Right lobe of liver (tissue), 4 donors: ENCODE measurements around the gene TTBK2.

ENCODE experiments used
- POLR2A ChIP-seq: fragments of 450-650 bp; IDR thresholded peaks from one replicate; pipeline ENCODE4 v1.6.1; 2017; ENCODE audit warnings: antibody characterized with exemption, mild to moderate bottlenecking
- TF ChIP-seq, protein P1 (sequence below), 4 donors: fragments of 200-600 bp in 3 of 4; fragments of 450-650 bp in 1 of 4; IDR thresholded peaks; one replicate each; pipeline versions ENCODE4 v1.5.1 to v1.8.0; 2016 to 2022; ENCODE audit warnings: antibody characterized with exemption in 4 of 4, mild to moderate bottlenecking in 2 of 4
- donor health status: DM: no; HTN: no; CAD: no.
- donor health status: DM: no; HTN: no; CAD: no.
- donor health status: DM: no; HTN: yes; CAD: no.

DNA sequence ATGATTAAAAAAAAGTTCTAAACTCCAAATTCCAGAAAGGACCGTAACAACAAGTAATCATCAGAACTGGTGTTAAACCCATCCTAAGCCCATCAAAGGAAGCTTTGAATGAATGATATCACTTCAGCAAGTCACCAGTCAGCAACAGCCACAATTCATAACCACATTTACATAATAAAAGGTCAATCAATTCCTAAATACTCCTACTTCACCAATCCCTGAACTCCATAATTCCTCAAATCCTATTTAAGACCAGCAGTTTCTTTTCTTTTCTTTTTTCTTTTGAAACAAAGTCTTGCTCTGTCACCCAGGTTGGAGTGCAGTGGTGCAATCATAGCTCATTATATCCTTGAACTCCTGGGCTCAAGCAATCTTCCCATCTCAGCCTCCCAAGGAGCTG is 40.5 kb downstream of the TTBK2 start:
- TF ChIP-seq, protein P1, sequence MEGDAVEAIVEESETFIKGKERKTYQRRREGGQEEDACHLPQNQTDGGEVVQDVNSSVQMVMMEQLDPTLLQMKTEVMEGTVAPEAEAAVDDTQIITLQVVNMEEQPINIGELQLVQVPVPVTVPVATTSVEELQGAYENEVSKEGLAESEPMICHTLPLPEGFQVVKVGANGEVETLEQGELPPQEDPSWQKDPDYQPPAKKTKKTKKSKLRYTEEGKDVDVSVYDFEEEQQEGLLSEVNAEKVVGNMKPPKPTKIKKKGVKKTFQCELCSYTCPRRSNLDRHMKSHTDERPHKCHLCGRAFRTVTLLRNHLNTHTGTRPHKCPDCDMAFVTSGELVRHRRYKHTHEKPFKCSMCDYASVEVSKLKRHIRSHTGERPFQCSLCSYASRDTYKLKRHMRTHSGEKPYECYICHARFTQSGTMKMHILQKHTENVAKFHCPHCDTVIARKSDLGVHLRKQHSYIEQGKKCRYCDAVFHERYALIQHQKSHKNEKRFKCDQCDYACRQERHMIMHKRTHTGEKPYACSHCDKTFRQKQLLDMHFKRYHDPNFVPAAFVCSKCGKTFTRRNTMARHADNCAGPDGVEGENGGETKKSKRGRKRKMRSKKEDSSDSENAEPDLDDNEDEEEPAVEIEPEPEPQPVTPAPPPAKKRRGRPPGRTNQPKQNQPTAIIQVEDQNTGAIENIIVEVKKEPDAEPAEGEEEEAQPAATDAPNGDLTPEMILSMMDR (IDR thresholded peaks at IDR 0.05) = no peak
- TF ChIP-seq POLR2A = no peak
